ENCODE data around the gene AGBL3.
A peak's percentile ranks its signal among the peaks of the same experiment; 100 is the strongest.
"Not testable (repeated sequence)": the region's sequence is repeated elsewhere in the genome, so short reads cannot be mapped to it uniquely, and the experiment has no call there.

The AGBL3 gene

DNA sequence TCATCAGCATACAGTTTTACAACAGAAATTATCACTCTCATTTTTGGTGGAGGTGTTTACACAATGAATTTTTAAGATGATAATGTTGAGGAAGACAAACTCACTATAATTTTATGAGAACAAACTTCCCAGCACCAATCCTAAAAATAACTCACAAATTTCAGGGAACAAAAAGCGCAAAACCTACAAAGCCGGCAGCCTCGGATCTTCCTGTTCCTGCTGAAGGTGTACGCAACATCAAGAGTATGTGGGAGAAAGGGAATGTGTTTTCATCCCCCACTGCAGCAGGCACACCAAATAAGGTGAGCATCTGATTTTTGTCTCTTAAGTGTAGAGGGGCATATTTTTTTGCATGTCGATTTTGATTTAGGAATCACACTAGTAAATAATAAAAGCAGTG is 26.5 kb upstream of the AGBL3 start:
- H3K4me3 ChIP-seq (replicated peaks; ENCODE audit: low read depth, low read length) = no peak overlapping the region
- TF ChIP-seq CTCF (IDR thresholded peaks at IDR 0.05; ENCODE audit: low read depth, low read length, missing control alignments) = no peak
- no peak for DNase-seq (ENCODE audit: extremely low read depth, low read depth)

GRCh38 chr7:134962270-134962780 is 24.0 kb upstream of the AGBL3 start:
- no peak for DNase-seq (ENCODE audit: extremely low read depth, low read depth)
- TF ChIP-seq CTCF (IDR thresholded peaks at IDR 0.05; ENCODE audit: low read depth, low read length, missing control alignments) = no peak
- H3K4me3 ChIP-seq (replicated peaks; ENCODE audit: low read depth, low read length) = no peak overlapping the region

- no peak for DNase-seq (ENCODE audit: extremely low read depth, low read depth)
- no peak for TF ChIP-seq CTCF (IDR thresholded peaks at IDR 0.05; ENCODE audit: low read depth, low read length, missing control alignments)
- no peak overlapping the region for H3K4me3 ChIP-seq (replicated peaks; ENCODE audit: low read depth, low read length)
Measured at GRCh38 chr7:134963036-134963435, 23.3 kb upstream of the AGBL3 start.

DNA sequence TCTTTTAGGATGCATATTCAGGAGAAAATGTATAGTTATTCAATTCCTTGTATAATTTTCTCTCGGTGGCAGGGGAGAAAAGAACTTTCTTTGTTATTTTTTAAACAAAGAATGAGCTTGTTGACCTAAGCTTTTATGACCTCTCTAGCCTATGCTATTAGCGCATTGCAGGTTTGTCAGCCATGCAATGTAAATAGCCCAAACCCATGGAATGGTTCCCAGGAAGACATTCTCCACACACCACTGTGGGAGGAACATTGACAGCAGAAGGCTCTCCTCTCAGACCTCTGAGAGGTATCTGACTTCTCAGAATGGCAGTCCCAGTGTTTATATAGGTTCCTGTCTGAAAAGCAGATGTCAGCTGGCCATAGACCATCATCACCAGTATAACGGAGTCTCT is 19.6 kb upstream of the AGBL3 start:
- no peak for DNase-seq (ENCODE audit: extremely low read depth, low read depth)
- TF ChIP-seq CTCF (IDR thresholded peaks at IDR 0.05; ENCODE audit: low read depth, low read length, missing control alignments) = no peak
- H3K4me3 ChIP-seq (replicated peaks; ENCODE audit: low read depth, low read length) = no peak overlapping the region

DNA sequence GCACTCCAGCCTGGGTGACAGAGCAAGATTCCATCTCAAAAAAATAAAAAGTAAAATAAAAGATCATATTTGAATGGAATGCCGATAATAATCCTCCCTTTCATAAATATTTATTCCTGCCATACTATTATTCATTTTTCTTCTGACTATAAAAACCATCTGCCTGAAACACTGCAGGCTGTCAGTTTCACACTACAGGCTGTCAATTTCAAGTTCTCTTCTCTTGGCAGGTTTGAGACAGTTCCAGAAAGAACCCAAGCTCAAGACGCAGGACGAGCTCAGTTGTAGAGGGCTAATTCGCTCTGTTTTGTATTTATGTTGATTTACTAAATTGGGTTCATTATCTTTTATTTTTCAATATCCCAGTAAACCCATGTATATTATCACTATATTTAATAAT is 18.2 kb upstream of the AGBL3 start:
- no peak for TF ChIP-seq CTCF (IDR thresholded peaks at IDR 0.05; ENCODE audit: low read depth, low read length, missing control alignments)
- DNase-seq (ENCODE audit: extremely low read depth, low read depth) = no peak
- H3K4me3 ChIP-seq (replicated peaks; ENCODE audit: low read depth, low read length) = no peak overlapping the region

DNA sequence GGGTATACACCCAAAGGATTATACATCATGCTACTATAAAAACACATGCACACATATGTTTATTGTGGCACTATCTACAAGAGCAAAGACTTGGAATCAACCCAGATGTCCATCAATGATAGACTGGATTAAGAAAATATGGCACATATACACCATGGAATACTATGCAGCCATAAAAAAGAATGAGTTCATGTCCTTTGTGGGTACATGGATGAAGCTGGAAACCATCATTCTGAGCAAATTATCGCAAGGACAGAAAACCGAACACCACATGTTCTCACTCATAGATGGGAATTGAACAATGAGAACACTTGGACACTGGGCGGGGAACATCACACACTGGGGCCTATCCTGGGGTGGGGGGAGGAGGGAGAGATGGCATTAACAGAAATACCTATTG is 4.7 kb upstream of the AGBL3 start:
- H3K4me3 ChIP-seq (replicated peaks; ENCODE audit: low read depth, low read length); DNase-seq (ENCODE audit: extremely low read depth, low read depth): not testable (repeated sequence)

- no peak for TF ChIP-seq CTCF (IDR thresholded peaks at IDR 0.05; ENCODE audit: low read depth, low read length, missing control alignments)
- DNase-seq (ENCODE audit: extremely low read depth, low read depth) = no peak
- peak overlapping the region; percentile 75 for H3K4me3 ChIP-seq (replicated peaks; ENCODE audit: low read depth, low read length)
Measured at GRCh38 chr7:134985894-134986362, 380 bp upstream of the AGBL3 start.

All from HFF-Myc (cell line).